Heart right ventricle (tissue), 16 donors: ENCODE results near the gene DZIP1L. TPM values are rescaled to one million over a fixed set of nuclear protein-coding genes. Genes with fewer than 3 reads are reported as not detected.

Source experiments
- ATAC-seq, 8 donors: fragments of 200-7000 bp; cut with Tn5 transposase; one replicate each; pipeline ENCODE4 v1.9.1; 2020; ENCODE audit warnings: mild to moderate bottlenecking in 8 of 8, moderate library complexity in 8 of 8, moderate number of reproducible peaks in 1 of 8
- DNase-seq, 2 donors: peaks; one replicate each; pipeline ENCODE4 v3.0.0-alpha.2; 2020
- H3K27ac ChIP-seq, 10 donors: fragments of 200-600 bp; sonication (generic) in 2 of 10; one replicate each; pipeline versions ENCODE4 v1.5.0 to v1.8.0; 2020 to 2022; ENCODE audit warnings: mild to moderate bottlenecking in 3 of 10
- H3K27me3 ChIP-seq, 7 donors: fragments of 200-600 bp; one replicate each; pipeline ENCODE4 v1.8.0; 2021 to 2022; ENCODE audit warnings: mild to moderate bottlenecking in 2 of 7
- H3K36me3 ChIP-seq, 9 donors: fragments of 200-600 bp; sonication (generic) in 1 of 9; one replicate each; pipeline versions ENCODE4 v1.5.0 to v1.8.0; 2020 to 2022; ENCODE audit warnings: mild to moderate bottlenecking in 2 of 9
- H3K4me1 ChIP-seq, 9 donors: fragments of 200-600 bp; sonication (generic) in 1 of 9; one replicate each; pipeline versions ENCODE4 v1.5.0 to v1.8.0; 2020 to 2022; ENCODE audit warnings: mild to moderate bottlenecking in 4 of 9
- H3K4me3 ChIP-seq, 10 donors: fragments of 200-600 bp; sonication (generic) in 2 of 10; one replicate each; pipeline versions ENCODE4 v1.5.0 to v1.8.0; 2020 to 2022; ENCODE audit warnings: mild to moderate bottlenecking in 7 of 10, moderate library complexity in 2 of 10
- H3K9me3 ChIP-seq, 11 donors: fragments of 200-600 bp in 10 of 11; sonication (generic) in 2 of 11; one replicate each; pipeline versions ENCODE4 v1.5.0 to v1.8.0; 2013 to 2022; ENCODE audit warnings: mild to moderate bottlenecking in 2 of 11, control low read depth in 1 of 11, moderate library complexity in 1 of 11
- WGBS, 2 donors: extraction: QIAGEN DNeasy Blood & Tissue Kit; methylation state at CpG; one replicate each; pipeline ENCODE4 v1.1.7; 2013; ENCODE audit warnings: inconsistent platforms in 1 of 2; 5-methylcytosine and 5-hydroxymethylcytosine counted together
- intact Hi-C, 10 donors: fragments of 100-400 bp; cut with DNase I; formaldehyde crosslinking; loops; one replicate each; pipeline versions ENCODE4 v1.11.1 to v1.14.2; 2022
- polyA plus RNA-seq, 2 donors: library from polyadenylated mRNA; stranded (reverse); fragments of 200-250 nt; gene quantifications; one replicate each; pipeline ENCODE4 v1.2.3, GENCODE V29; 2013
- total RNA-seq, 10 donors: library from RNA; stranded (reverse); fragmentation: NEBNext Ultra II Directional in 3 of 10; extraction: Animal tissue kit (Norgen Biotek cat#: 25700) in 3 of 10; gene quantifications; one replicate each; pipeline versions ENCODE4 v1.2.1 to v1.2.4, GENCODE V29; 2021 to 2023
- TF ChIP-seq, protein P1 (sequence below), 9 donors: fragments of 200-600 bp; sonication (generic) in 2 of 9; IDR thresholded peaks; one replicate each; pipeline versions ENCODE4 v1.5.0 to v1.8.0; 2021 to 2022; ENCODE audit warnings: antibody characterized with exemption in 9 of 9, mild to moderate bottlenecking in 5 of 9, moderate library complexity in 1 of 9
- donor health status: Arrhythmogenic right ventricular cardiomyopathy.
- donor health status: ischemic (EF 13 %, LVEDD 7.1; RV severe dilation, severe dysfunction).
- donor health status: healthy with polysubstance abuse.
- donor health status: DM: no; HTN: yes; CAD: no.
- donor health status: DM: no; HTN: no; CAD: no.
- donor health status: ischemic (EF 25% LVEDD 6.9; RV normal size, moderate dysfunction).
- donor health status: ischemic (EF 25% LVEDD 5.7; RV mildly dilated, moderate dysfunction).
- donor health status: healthy.
- donor health status: DM: yes; HTN: yes; CAD: no.
- donor health status: Ischemic cardiomyopathy.
- donor health status: ischemic (EF 35%, LVEDD 5.7; RV mildly dilated, moderate dysfunction).
- donor health status: nonischemic (EF 11% LVEDD 7.7; RV severe dilation, severe dysfunction).
- donor health status: DM: yes; HTN: yes; CAD: no.
- donor health status: PGD.
- donor health status: ischemic (EF 29% LVEDD 5.4; RV normal size, mild dysfunction).
- donor health status: nonischemic (EF 23%, LVEDD 6.1; RV moderate dilation, normal function).

Gene DZIP1L
- total and polyA plus RNA-seq, 12 donors: 1.9 to 5.5 (median 3.8) TPM

- TF ChIP-seq, protein P1, sequence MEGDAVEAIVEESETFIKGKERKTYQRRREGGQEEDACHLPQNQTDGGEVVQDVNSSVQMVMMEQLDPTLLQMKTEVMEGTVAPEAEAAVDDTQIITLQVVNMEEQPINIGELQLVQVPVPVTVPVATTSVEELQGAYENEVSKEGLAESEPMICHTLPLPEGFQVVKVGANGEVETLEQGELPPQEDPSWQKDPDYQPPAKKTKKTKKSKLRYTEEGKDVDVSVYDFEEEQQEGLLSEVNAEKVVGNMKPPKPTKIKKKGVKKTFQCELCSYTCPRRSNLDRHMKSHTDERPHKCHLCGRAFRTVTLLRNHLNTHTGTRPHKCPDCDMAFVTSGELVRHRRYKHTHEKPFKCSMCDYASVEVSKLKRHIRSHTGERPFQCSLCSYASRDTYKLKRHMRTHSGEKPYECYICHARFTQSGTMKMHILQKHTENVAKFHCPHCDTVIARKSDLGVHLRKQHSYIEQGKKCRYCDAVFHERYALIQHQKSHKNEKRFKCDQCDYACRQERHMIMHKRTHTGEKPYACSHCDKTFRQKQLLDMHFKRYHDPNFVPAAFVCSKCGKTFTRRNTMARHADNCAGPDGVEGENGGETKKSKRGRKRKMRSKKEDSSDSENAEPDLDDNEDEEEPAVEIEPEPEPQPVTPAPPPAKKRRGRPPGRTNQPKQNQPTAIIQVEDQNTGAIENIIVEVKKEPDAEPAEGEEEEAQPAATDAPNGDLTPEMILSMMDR (IDR thresholded peaks at IDR 0.05): no peak
Measured at GRCh38 chr3:138127636-138128365, 12.4 kb upstream of the DZIP1L start.

DNA sequence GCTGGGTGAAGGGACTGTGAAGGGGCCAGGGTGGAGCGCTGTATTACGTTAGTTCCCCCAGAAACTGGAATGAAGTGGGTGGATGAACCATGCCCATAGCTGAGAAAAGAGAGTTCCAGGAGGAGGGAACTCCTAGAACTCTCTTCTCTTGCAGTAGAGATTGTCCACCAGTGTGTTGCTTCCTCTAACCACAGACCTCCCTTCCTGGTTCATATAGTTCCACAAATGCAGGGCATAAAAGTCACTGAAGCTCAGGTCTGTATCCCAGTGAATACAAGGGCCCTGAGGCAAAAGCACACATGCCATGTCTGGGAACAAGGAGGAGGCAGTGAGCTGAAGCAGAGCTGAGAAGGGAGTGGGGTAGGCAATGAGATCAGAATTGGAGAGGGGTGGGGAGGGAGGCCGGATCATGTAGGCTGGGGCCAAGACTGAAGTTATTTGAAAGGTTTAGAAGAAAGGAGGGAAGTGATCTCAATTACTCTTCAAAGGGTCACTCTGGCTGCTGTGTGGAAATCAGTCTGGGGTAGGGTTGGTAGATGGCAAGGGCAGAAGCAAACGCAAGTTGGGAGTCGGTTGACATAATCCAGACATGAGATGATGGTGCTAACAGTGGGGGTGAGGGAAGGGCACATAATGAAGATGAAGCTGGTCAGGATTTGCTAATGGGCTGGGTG is 10.3 kb upstream of the DZIP1L start:
- no peaks in the 10 kb centered on the region for H3K36me3 ChIP-seq
- H3K4me3 ChIP-seq: no peak overlapping the region
- 37 to 38% methylated on average over 5 of the region's 5 CpGs for WGBS, 2 donors
- DNase-seq (no peak), ATAC-seq (peak; percentile 57 to 84 (median 77))
- intact Hi-C loops: no loop called here
- H3K9me3 ChIP-seq: peaks cover 0 to 4% (median 0%) of the 10 kb centered on the region in 11 donors
- peak overlapping the region in 4 of 10 donors; percentile 25 to 83 (median 42) for H3K27ac ChIP-seq
- TF ChIP-seq, protein P1 (IDR thresholded peaks at IDR 0.05): no peak
- no peaks in the 10 kb centered on the region for H3K27me3 ChIP-seq
- peaks cover 0 to 25% (median 6%) of the 10 kb centered on the region in 9 donors for H3K4me1 ChIP-seq

More at GRCh38 chr3:138127636-138128365, 12.4 kb upstream of the DZIP1L start:
- intact Hi-C loops: no loop called here
- DNase-seq (no peak), ATAC-seq (no peak)
- peaks cover 0 to 4% (median 0%) of the 10 kb centered on the region in 11 donors for H3K9me3 ChIP-seq
- H3K4me1 ChIP-seq: peaks cover 0 to 25% (median 6%) of the 10 kb centered on the region in 9 donors
- H3K27me3 ChIP-seq: no peaks in the 10 kb centered on the region
- no peak overlapping the region for H3K27ac ChIP-seq
- H3K4me3 ChIP-seq: no peak overlapping the region
- no peaks in the 10 kb centered on the region for H3K36me3 ChIP-seq
- 78 to 85% methylated on average over 1 of the region's 1 CpG for WGBS, 2 donors

- H3K27ac ChIP-seq: peak overlapping the region in 1 of 10 donors; percentile 83
- TF ChIP-seq, protein P1 (IDR thresholded peaks at IDR 0.05): no peak
- no peak overlapping the region for H3K4me3 ChIP-seq
- ATAC-seq (peak in 1 of 8 donors; percentile 54), DNase-seq (no peak)
- no peaks in the 10 kb centered on the region for H3K27me3 ChIP-seq
- WGBS, 2 donors: 78% methylated on average over 10 of the region's 10 CpGs
- no peaks in the 10 kb centered on the region for H3K36me3 ChIP-seq
- H3K9me3 ChIP-seq: peaks cover 0 to 4% (median 0%) of the 10 kb centered on the region in 11 donors
- peaks cover 0 to 25% (median 6%) of the 10 kb centered on the region in 9 donors for H3K4me1 ChIP-seq
- intact Hi-C loops: no loop called here
Measured at GRCh38 chr3:138124706-138125355, 9.4 kb upstream of the DZIP1L start.

GRCh38 chr3:138124188-138124587 is 8.8 kb upstream of the DZIP1L start:
- H3K27me3 ChIP-seq: no peaks in the 10 kb centered on the region
- no peaks in the 10 kb centered on the region for H3K36me3 ChIP-seq
- ATAC-seq (peak in 1 of 8 donors; percentile 37), DNase-seq (no peak)
- H3K4me1 ChIP-seq: peaks cover 0 to 26% (median 6%) of the 10 kb centered on the region in 9 donors
- intact Hi-C loops: no loop called here
- H3K9me3 ChIP-seq: peaks cover 0 to 4% (median 0%) of the 10 kb centered on the region in 11 donors
- no peak overlapping the region for H3K4me3 ChIP-seq
- TF ChIP-seq, protein P1 (IDR thresholded peaks at IDR 0.05): no peak
- WGBS, 2 donors: 87% methylated on average over 6 of the region's 6 CpGs
- peak overlapping the region in 1 of 10 donors; percentile 83 for H3K27ac ChIP-seq
